Activated CD4-positive, alpha-beta T cell treated with anti-CD3 and anti-CD28 coated beads for 36 hours (primary cell): ENCODE measurements around the gene STK32C. TPM values are rescaled to one million over a fixed set of nuclear protein-coding genes. Genes with fewer than 3 reads are reported as not detected.
"Not testable (repeated sequence)": the region's sequence is repeated elsewhere in the genome, so short reads cannot be mapped to it uniquely, and the experiment has no call there.

Experiments used
- ATAC-seq: fragments of 200-7000 bp; cut with Tn5 transposase; one replicate; pipeline ENCODE4 v1.10.0; 2021; ENCODE audit warnings: mild to moderate bottlenecking, moderate library complexity
- CTCF ChIA-PET: fragments of 350-600 bp; sonication (Branson Sonifier 250); formaldehyde crosslinking; loops from one replicate; lab custom pipeline; 2021; ENCODE audit warnings: antibody characterized with exemption; lab: Charles Lee
- POLR2A ChIA-PET: fragments of 350-600 bp; sonication (Branson Sonifier 250); formaldehyde crosslinking; loops from one replicate; lab custom pipeline; 2021; ENCODE audit warnings: antibody characterized with exemption, inconsistent platforms; lab: Charles Lee
- DNase-seq: peaks from one replicate; pipeline ENCODE4 v3.0.0-alpha.2; 2020
- H3K27ac Mint-ChIP-seq: one replicate; pipeline ENCODE4 v1.8.0; 2021; ENCODE audit warnings: mixed read lengths
- H3K27me3 Mint-ChIP-seq: one replicate; pipeline ENCODE4 v1.8.0; 2021; ENCODE audit warnings: mixed read lengths
- H3K36me3 Mint-ChIP-seq: one replicate; pipeline ENCODE4 v1.8.0; 2021; ENCODE audit warnings: low read depth, mixed read lengths
- H3K4me1 Mint-ChIP-seq: one replicate; pipeline ENCODE4 v1.8.0; 2021; ENCODE audit warnings: mixed read lengths
- H3K4me3 Mint-ChIP-seq: one replicate; pipeline ENCODE4 v1.8.0; 2021; ENCODE audit warnings: mild to moderate bottlenecking, moderate library complexity, mixed read lengths
- H3K9me3 Mint-ChIP-seq: one replicate; pipeline ENCODE4 v1.8.0; 2021; ENCODE audit warnings: low read depth, mixed read lengths
- intact Hi-C, 2 experiments: fragments of 100-400 bp; cut with DNase I in 1 of 2; cut with micrococcal nuclease in 1 of 2; formaldehyde crosslinking; loops; one replicate each; pipeline versions ENCODE4 v1.14.2 to v1.15.1; 2022 to 2024; cut with DNase I, micrococcal nuclease
- total RNA-seq, 2 experiments: library from RNA; stranded (reverse); gene quantifications; one replicate each; pipeline ENCODE4 v1.2.3, GENCODE V29; 2021

The STK32C gene
- total RNA-seq, 2 experiments from 2014 or later: 15.8 to 19.9 TPM

DNA sequence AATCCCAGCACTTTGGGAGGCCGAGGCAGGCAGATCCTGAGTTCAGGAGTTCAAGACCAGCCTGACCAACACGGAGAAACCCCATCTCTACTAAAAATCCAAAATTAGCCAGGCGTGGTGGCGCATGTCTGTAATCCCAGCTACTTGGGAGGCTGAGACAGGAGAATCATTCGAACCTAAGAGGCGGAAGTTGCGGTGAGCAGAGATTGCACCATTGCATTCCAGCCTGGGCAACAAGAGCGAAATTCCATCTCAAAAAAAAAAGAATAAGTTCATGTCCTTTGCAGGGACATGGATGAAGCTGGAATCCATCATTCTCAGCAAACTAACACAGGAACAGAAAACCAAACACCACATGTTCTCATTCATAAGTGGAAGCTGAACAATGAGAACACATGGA, 7.1 kb upstream of the STK32C start:
- intact Hi-C loops, H3K9me3 Mint-ChIP-seq, ATAC-seq, DNase-seq, H3K27ac Mint-ChIP-seq, H3K4me1 Mint-ChIP-seq, POLR2A ChIA-PET, H3K27me3 Mint-ChIP-seq, H3K4me3 Mint-ChIP-seq, H3K36me3 Mint-ChIP-seq: not testable (repeated sequence)
- CTCF ChIA-PET: interaction anchor here (1.4 kb wide), 1 partner anchor 12 kb away, joined by 3 read pairs; no protein-coding TSS in a partner anchor

DNA sequence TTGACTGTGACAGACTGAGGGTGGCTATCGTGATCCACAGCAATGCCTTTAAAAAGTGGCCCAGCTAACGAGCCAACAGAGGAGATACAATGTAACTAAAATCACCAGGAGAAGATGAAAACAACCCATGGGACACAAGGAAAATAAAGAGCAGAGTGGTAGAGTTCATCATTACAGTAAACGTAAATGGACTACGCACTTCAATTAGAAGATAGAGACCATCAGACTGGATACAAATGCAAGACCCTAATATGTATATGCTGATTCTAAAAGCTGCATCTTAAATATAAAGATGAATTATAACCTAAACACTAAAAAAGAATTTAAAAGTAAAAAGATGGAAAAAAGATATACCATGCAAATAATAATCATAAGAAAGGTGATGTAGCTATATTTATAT, 6.6 kb upstream of the STK32C start:
- ATAC-seq (no peak), DNase-seq (no peak)
- no peaks in the 10 kb centered on the region for H3K36me3 Mint-ChIP-seq
- POLR2A ChIA-PET: no interaction called here
- no peak overlapping the region for H3K27ac Mint-ChIP-seq
- intact Hi-C loops: no loop called here
- H3K9me3 Mint-ChIP-seq: no peaks in the 10 kb centered on the region
- peaks cover 2% of the 10 kb centered on the region for H3K4me1 Mint-ChIP-seq
- no peaks in the 10 kb centered on the region for H3K27me3 Mint-ChIP-seq
- no peak overlapping the region for H3K4me3 Mint-ChIP-seq
- CTCF ChIA-PET: interaction anchor here (0.7 to 1.4 kb wide), 2 partner anchors 13 to 132 kb away, joined by 3 read pairs; no protein-coding TSS in a partner anchor

DNA sequence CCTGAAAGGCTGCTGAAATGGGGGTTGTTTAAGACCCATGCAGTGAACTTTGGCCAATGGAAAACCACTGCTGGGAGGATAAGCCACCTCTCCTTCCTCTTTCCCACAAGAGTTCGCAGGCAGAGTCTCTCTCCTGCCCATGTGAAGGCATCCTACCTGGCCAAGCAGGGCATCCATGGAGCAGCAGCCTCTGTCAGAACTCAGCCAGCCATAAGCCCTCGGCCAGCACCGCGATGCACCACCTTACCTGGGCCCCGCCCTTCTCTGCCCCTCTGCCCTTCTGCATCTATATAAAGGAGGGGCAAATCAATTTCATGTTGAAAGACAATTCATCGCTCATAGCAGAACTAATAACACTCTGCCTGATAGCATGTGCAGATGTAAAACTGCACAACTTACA, 6.1 kb upstream of the STK32C start:
- Mint-ChIP-seq H3K27ac (no peak overlapping the region), H3K36me3 (no peaks in the 10 kb centered on the region), H3K4me3 (no peak overlapping the region), H3K4me1 (peaks cover 2% of the 10 kb centered on the region), H3K27me3 (no peaks in the 10 kb centered on the region), H3K9me3 (no peaks in the 10 kb centered on the region)
- no peak for ATAC-seq
- no peak for DNase-seq
- intact Hi-C loops: no loop called here
- CTCF ChIA-PET: interaction anchor here (0.7 to 1.4 kb wide), 2 partner anchors 13 to 133 kb away, joined by 3 read pairs; no protein-coding TSS in a partner anchor
- POLR2A ChIA-PET: no interaction called here

DNA sequence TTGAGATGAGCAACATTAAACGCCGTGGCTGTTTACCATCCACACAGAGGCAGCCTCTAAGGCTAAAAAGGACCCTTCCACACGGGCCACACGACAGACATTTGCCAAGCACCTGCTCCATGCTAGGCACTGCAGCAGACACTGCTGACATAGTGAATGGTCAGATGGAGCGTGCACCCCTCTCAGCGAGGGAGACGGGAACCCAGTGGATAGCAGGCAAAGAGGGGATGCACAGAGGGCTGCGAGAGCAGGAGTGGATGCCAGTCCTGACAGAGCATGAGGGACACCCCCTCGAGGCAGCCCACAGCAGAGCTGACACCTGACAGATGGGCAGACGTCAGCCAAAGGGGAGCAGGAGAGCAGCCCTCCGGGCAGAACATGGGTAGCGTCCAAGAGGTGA, 5.6 kb upstream of the STK32C start:
- Mint-ChIP-seq H3K4me1 (peaks cover 2% of the 10 kb centered on the region), H3K36me3 (no peaks in the 10 kb centered on the region), H3K27me3 (no peaks in the 10 kb centered on the region), H3K27ac (no peak overlapping the region), H3K9me3 (no peaks in the 10 kb centered on the region), H3K4me3 (no peak overlapping the region)
- ChIA-PET CTCF (interaction anchor here (0.7 kb wide), 1 partner anchor 133 kb away, joined by 3 read pairs; no protein-coding TSS in a partner anchor), POLR2A (no interaction called here)
- intact Hi-C loops: no loop called here
- ATAC-seq (no peak), DNase-seq (no peak)

DNA sequence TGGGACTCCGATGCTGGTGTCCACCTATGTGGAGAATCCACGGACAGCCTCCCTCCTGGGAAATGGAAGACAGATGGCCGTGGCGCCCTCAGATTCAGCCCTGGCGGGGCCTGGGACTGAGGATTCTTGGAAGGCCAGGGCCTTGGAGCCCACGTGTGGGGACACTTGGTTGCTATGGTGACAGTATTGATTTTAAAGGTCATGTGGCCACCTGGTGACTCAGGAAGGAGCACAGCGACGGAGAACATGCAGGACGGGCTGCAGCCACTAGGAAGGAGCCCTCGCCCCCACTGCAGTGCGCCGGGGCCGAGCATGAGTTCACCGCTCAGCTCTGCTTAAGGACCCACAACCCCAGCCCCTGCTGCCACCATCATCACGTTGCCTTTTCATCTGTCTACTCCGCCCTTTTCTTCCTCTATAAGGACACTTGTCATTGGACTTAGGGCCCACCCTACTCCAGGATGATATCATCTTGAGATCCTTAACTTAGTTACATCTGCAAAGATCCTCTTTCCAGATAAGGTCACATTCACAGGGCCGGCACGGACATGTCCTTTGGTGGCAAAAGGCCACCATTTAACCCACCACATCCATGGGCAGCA, 3.7 kb upstream of the STK32C start:
- DNase-seq (no peak), ATAC-seq (no peak)
- Mint-ChIP-seq H3K27me3 (no peaks in the 10 kb centered on the region), H3K4me1 (peaks cover 5% of the 10 kb centered on the region), H3K27ac (no peak overlapping the region), H3K36me3 (no peaks in the 10 kb centered on the region), H3K9me3 (no peaks in the 10 kb centered on the region), H3K4me3 (no peak overlapping the region)
- POLR2A ChIA-PET: no interaction called here
- CTCF ChIA-PET: no interaction called here
- intact Hi-C loops: no loop called here

DNA sequence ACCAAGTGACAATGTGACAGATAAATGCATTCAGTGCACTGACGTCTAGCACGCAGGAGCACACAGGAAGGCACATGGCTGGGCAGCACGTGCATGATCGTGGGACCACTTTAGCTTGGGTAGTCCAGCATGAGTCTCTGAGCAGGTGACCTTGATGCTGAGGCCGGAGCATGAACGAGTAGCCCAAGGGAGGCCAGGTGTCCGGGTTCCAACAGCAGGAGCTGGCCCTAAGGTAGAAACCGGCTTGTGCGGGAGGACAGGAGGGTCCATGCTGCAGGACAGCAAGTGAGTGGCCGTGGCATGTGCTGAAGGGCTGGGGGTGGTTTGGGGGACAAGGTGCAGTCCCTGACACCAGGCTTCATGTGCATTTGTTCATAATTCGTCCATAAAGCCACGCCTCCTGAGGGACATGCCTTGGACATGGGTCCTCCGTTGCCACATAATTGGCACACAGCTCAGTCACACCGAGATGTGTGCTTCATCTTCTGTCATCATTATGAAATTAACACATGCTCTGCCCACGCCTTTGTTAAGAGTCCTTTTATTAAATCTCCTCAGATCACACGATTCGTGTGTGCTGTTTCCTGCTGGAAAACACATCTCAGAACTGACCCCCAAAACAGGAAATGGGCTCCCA, 3.1 kb upstream of the STK32C start:
- Mint-ChIP-seq H3K4me1 (peaks cover 8% of the 10 kb centered on the region), H3K9me3 (no peaks in the 10 kb centered on the region), H3K36me3 (no peaks in the 10 kb centered on the region), H3K27ac (no peak overlapping the region), H3K27me3 (peaks cover 2% of the 10 kb centered on the region), H3K4me3 (no peak overlapping the region)
- DNase-seq: no peak
- intact Hi-C loops: no loop called here
- no peak for ATAC-seq
- ChIA-PET POLR2A (no interaction called here), CTCF (no interaction called here)

DNA sequence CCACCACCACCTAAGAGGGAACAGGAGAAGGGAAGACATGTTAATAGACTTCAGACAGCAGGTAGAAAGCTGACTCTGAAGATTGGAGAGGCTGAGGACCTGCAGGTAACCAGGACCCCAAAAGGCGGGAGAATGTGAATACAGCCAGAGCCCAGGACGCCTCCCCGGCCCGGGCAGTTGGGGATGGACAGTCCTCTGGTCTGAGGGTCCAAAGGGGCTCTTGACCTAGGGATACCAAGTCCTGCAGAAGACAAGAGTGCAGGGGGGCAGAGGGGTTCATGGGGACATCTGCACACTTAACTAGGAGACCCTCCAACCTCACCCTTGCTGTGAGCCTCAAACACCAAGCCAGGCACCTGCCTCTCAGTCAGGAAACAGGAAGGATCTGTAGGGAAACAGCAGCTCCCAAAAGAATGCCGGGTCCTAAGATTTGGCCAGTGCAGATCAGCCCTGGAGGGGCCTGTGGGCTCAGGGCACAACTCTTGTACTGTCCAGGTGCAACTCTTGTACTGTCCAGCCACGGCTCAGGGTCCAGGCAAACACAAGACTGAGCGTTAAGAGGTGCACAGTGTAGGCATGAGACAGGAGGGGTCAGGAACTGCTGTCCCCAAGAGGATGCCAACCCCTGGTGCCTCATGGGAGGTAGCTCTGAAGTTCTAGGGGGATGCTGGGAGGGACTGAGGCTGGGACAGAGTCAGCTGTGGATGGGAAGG, 2.3 kb upstream of the STK32C start:
- intact Hi-C loops: loop anchor here (2.0 to 10.0 kb wide), 6 partner anchors 137 to 1047 kb away; partner anchors contain the start of genes BNIP3 (in 1 of the 2), FUOM (in 1 of the 2), TUBGCP2 (in 1 of the 2) and ZNF511 (in 1 of the 2)
- Mint-ChIP-seq H3K4me3 (no peak overlapping the region), H3K27me3 (peaks cover 2% of the 10 kb centered on the region), H3K36me3 (no peaks in the 10 kb centered on the region), H3K4me1 (peaks cover 8% of the 10 kb centered on the region), H3K27ac (no peak overlapping the region), H3K9me3 (no peaks in the 10 kb centered on the region)
- CTCF ChIA-PET: no interaction called here
- DNase-seq: no peak
- POLR2A ChIA-PET: no interaction called here
- ATAC-seq: no peak

DNA sequence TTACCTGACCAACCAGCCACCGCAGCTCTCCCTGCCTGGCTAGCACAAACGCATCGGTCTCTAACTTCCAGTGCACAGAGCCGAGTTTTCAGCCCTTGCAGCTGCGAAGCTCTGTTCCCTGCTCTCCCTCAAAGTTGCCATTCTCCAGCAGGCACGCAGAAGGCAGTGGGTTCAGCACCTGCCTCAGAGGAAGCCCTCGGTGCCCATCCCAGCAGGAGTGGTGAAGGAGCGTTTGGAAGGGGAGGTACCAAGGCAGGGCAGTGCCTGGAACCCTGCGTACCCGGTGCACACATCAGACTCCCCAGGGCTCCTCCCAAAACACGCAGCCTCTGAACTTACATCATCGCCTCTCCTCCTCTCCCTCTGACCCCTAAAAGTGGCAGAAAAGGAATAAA, 1.7 kb upstream of the STK32C start:
- Mint-ChIP-seq H3K4me1 (peaks cover 8% of the 10 kb centered on the region), H3K36me3 (no peaks in the 10 kb centered on the region), H3K27ac (no peak overlapping the region), H3K9me3 (no peaks in the 10 kb centered on the region), H3K27me3 (peaks cover 2% of the 10 kb centered on the region), H3K4me3 (no peak overlapping the region)
- POLR2A ChIA-PET: no interaction called here
- intact Hi-C loops: loop anchor here (2.0 to 10.0 kb wide), 6 partner anchors 137 to 1048 kb away; partner anchors contain the start of genes BNIP3 (in 1 of the 2), FUOM (in 1 of the 2), TUBGCP2 (in 1 of the 2) and ZNF511 (in 1 of the 2)
- no peak for ATAC-seq
- no peak for DNase-seq
- CTCF ChIA-PET: no interaction called here

DNA sequence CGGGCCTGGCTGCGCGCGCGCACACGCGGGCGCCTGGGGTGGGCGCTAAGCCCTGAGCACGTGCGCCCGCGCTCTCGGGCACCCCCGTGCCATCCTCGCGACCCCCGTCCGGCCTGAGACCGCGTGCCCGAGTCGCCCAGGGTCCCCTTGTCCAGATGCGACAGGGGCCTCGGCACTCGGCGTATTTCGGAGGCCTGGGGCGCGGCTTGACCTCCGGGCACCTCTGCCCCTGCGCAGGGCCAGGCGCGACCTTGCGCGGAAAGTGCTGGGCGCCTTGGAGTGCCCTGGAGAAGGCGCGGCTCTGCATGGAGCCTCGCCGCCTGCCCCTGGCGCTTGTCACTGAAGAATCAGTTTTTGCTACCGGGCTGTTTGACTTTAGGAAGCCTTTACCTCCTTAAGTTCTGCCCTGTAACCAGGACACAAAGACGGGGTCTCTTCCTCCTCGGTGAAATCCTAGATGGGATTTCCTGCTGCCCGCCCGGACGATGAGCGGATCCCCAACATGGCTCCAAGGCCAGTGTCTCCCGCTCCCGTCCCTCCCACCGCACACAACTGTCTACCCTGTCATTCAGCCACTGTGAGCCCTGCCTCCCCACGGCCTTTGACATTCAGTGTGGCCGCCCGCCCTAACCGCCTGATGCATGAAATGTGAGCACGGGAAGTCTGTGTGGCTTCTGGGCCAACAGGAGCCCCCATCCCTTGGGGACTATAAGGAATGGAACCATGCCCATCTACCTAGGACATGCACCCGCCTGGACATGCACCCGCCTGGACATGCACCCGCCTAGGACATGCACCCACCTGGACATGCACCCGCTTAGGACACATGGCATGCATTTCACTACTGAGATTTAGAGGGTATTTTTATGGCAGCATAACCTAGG, 1.1 kb upstream of the STK32C start:
- peak overlapping the region; percentile 61 for H3K4me3 Mint-ChIP-seq
- peaks cover 8% of the 10 kb centered on the region for H3K4me1 Mint-ChIP-seq
- no peak overlapping the region for H3K27ac Mint-ChIP-seq
- peaks cover 2% of the 10 kb centered on the region for H3K27me3 Mint-ChIP-seq
- CTCF ChIA-PET: no interaction called here
- H3K36me3 Mint-ChIP-seq: no peaks in the 10 kb centered on the region
- POLR2A ChIA-PET: no interaction called here
- DNase-seq (peak; percentile 36), ATAC-seq (no peak)
- intact Hi-C loops: loop anchor here (1.0 to 10.0 kb wide), 16 partner anchors 23 to 1048 kb away; partner anchors contain the start of genes LRRC27 (in 2 of the 2), BNIP3 (in 1 of the 2), DPYSL4 (in 1 of the 2) and FUOM (in 1 of the 2)
- no peaks in the 10 kb centered on the region for H3K9me3 Mint-ChIP-seq

DNA sequence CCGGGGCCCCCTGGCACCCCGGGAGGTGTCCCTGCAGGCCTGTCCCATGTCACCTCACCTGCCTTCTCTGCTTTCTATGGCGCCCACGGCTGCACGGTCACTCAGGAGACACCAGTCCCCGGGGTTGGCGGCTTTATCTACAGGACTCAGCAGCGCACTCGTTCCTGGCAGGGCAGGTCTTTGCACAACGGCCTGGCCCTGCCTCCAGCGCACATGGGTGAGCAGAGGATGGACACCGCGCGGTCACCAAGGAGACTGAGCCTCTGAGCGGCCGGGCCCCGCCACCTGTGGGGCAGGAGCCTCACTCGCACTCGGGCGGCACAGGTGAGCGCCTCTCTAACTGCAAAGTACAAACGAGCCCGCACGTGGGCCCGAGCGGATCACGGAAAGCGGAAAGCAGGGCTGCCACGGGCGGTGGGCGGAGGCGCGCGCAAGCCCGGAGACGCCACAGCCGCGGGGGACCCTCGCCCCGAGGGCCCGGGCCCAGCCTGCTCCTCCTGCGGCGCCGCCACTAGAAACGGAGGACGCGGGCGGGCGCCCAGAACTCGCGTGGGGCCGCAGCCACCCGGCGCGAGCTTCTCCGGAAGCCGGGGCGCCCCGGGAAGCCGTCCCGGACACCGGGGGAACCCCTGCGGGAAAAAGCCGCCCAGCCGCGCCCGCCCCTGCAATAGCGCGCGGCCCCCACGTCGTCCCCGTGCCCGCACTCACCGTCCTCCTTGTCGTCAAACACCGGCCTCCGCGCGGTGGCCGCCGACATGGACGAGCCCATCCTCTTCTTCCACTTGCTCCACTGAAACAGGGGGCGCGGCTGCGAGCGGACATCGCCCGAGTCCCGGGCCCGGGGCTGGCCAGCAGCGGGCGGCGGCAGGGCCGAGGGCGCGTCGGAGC, 642 bp downstream of the STK32C start:
- H3K9me3 Mint-ChIP-seq: no peaks in the 10 kb centered on the region
- H3K27me3 Mint-ChIP-seq: peaks cover 2% of the 10 kb centered on the region
- peak overlapping the region; percentile 84 for H3K4me3 Mint-ChIP-seq
- DNase-seq (peak; percentile 59), ATAC-seq (peak; percentile 3)
- no peaks in the 10 kb centered on the region for H3K36me3 Mint-ChIP-seq
- H3K4me1 Mint-ChIP-seq: peaks cover 8% of the 10 kb centered on the region
- ChIA-PET POLR2A (no interaction called here), CTCF (no interaction called here)
- H3K27ac Mint-ChIP-seq: no peak overlapping the region
- intact Hi-C loops: loop anchor here in 1 of 2 experiments (5.0 to 10.0 kb wide), 4 partner anchors 325 to 1050 kb away; partner anchors contain the start of genes BNIP3 and FUOM
